ENCODE measurements around the gene KCNG4. TPM values are rescaled to one million over a fixed set of nuclear protein-coding genes. Genes with fewer than 3 reads are reported as not detected.
"Not testable (repeated sequence)": the region's sequence is repeated elsewhere in the genome, so short reads cannot be mapped to it uniquely, and the experiment has no call there.

KCNG4 gene
- total RNA-seq, 1 donor from 2014 or later: not detected

DNA sequence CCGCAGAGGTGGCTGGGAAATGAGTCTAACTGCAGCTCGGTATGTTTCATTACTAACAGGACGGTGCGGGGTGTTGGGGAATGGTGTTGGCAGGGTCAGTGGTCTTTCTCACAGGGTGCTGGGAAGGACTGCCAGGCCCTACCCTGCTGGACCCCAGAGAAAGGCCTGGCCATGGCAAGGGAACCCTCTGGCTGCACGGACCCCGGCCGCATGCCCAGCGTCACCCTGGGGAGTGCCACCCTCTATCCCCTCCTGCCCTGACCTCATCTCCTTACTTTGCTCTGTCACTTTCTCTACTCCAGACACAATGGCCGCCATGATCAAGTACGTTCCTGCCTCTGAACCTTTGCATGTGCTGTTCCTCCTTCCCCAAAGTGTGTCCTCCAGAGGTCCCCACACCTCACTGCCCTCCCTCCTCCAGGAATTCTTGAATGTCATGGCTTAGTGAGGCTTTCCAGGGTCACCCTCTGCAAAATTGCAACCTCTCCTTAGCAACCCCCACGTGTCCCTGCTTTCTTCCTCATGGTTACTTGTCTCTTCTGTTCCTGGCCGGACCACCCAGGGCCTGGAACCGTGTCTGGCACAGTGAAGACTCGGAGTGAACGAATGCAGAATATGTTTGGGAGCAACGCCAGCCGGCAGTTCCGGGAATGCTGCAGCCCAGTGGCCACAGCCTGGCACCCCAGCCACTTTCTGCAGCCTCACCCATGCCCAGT, 33.7 kb downstream of the KCNG4 start:
- no peak for DNase-seq

- not testable (repeated sequence) for DNase-seq
These were observed 34.7 kb downstream of the KCNG4 start for GRCh38 chr16:84205123-84205522.

DNA sequence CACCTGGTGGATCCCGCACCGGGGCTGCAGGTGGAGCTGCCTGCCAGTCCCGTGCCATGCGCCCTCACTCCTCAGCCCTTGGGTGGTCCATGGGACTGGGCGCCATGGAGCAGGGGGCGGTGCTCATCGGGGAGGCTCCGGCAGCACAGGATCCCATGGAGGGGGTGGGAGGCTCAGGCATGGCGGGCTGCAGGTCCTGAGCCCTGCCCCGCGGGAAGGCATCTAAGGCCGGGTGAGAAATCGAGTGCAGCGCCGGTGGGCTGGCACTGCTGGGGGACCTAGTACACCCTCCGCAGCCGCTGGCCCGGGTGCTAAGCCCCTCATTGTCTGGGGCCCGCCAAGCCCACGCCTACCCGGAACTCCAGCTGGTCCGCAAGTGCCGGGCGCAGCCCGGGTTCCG, 35.3 kb downstream of the KCNG4 start:
- not testable (repeated sequence) for DNase-seq

- DNase-seq: no peak
These were observed 40.0 kb downstream of the KCNG4 start for GRCh38 chr16:84199861-84200260.

DNA sequence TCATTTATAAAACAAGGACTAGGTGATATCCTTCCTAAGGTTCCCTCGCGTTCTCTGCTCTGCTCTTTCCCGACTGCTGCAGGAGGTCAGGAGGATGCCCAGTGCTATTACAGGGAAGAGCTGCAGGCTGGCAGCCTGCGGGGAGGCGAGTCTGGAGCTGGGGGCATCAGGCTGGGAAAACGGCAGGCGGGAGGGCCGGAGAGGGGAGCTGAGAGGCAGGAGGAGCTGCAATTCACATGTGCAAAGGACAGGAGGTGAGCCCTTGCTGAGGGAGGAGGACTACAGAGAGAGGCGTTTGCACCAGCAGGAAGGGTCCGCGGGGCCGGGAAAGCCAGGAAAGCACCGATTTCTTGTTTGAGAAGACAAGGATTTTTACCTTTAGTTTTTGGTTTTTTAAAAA, 40.7 kb downstream of the KCNG4 start:
- no peak for DNase-seq

DNA sequence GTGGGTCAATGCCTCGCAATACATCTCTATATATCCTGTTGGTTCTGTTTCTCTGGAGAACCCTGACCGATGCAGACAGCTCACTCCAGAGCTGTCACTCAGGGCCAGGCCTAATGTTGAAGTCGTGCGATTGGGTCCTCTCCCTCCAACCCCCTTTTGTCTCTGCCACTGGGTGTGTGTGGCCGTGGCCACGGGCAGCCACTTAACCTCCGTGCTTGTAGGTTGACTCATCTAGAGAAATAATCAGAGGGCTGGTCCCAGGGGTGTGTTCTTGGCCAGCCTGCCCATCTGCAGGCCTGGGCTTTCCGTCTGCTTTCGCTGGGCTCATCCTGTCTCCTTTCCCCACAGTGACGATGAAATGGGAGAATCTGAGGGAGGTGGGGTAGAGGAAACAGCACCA, 41.4 kb downstream of the KCNG4 start:
- DNase-seq: no peak

DNA sequence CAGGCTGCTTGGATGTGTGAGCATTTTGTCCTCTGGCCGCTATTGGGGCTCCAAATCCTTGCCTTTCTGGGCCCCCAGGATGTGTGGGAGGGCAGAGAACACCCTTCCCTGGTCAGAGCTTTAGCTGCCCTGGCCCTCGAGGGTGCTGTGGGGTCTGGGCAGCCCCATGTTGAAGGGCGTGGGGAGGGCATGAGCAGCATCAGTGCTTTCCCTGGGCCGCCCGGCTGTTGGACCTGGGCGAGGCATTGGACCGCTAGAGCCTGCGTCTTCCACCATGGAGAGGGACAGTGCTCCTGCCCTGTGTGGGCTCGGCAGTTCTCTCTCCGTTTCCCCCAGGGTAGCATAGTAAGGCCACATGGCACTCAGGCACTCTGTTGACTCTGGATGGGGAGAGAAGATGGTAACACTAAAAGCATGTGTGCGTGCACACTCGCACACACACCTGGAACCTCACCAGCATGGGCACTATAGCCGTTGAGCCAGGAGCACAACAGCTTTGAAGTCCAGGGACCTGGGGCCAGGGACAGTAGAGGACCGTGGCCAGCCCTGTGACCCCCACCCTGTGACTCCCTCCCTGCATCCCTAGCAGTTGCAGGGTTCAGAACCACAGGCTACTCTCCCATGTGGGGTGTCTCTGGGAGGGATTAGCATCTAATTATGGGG, 42.2 kb downstream of the KCNG4 start:
- DNase-seq: no peak

GRCh38 chr16:84196727-84197394, 43.0 kb downstream of the KCNG4 start:
- peak; percentile 59 for DNase-seq

DNA sequence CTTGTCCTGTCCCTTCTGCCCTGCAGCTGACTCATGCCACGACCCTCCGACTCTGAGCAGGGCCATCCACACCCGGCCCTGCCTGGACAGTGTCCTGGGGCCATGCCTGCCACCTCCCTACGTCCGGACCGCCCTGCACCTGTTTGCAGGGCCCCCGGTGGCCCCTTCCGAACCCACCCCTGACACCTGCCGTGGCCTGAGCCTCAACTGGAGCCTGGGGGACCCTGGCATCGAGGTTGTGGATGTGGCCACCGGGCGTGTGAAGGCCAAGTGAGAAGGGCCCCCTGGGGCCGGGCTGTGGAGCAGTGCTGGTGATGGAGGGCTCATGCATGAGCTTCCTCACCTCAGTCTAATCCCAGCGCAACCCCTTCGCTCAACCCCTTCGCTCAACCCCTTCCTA, 43.7 kb downstream of the KCNG4 start:
- DNase-seq: no peak

DNA sequence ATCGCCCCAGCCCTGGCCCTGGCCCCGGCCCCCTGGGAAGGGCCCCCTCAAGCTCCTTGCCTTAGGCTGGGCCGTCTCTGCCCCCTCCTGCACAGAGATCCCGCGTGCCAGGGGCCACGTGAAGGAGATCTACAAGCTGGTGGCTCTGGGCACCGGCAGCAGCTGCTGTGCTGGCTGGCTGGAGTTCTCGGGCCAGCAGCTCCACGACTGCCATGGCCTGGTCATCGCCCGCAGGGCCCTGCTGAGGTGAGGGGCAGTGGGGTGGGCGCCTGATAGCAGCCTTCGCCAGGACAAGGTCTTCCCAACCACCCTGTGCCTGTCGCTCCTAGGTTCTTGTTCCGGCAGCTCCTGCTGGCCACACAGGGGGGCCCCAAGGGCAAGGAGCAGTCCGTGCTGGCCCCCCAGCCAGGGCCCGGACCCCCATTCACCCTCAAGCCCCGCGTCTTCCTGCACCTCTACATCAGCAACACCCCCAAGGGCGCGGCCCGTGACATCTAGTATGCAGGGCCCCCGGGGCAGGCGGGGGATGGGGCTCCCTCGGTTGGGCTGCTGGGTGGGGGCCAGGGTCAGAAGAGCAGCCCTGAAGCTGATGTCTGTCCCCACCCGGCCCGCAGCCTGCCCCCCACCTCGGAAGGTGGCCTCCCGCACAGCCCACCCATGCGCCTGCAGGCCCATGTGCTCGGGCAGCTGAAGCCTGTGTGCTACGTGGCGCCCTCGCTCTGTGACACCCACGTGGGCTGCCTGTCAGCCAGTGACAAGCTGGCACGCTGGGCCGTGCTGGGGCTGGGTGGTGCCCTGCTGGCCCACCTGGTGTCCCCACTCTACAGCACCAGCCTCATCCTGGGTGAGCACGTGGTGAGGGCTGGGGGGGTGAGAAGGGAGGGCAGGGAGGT, 44.4 kb downstream of the KCNG4 start:
- DNase-seq: no peak

- DNase-seq: no peak
These were observed 45.2 kb downstream of the KCNG4 start for GRCh38 chr16:84194470-84195200.

- no peak for DNase-seq
These were observed 45.8 kb downstream of the KCNG4 start for GRCh38 chr16:84194018-84194417.

DNA sequence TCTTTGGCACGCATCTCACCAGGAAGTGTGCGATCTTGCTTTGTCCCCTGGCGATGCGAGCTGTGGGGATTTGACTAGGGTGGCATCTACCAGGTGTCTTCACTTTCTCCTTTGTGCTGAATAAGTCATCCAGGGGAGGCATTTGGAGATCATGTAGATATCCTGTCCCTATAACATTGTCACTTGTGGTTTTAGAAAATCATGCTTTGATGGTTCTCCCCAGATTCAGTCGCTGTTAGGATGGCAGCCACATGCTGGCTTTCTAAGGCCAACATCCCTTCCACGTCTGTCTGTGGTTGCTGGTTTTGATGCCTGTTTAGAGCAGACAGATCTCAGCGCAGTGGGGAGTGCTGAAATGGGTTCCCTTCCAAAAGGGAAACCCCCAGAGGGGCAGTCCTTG, 46.3 kb downstream of the KCNG4 start:
- no peak for DNase-seq

DNA sequence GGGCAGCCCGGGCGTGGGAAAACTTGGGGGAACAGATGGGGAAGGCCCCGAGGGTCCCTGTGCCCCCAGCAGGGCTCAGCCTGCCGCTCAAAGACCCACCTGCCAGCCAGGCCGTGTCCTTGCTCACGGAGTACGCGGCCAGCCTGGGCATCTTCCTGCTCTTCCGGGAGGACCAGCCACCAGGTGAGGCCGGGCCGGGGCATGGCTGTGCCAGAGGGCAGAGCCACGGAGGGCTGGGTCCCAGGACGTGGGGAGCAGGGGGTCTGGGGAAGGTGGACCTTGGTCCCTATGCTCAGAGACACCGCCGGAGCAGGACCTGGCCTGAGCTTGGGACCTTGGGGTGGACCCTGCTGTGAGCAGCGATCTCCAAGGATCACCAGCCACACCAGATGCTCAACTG, 48.3 kb downstream of the KCNG4 start:
- no peak for DNase-seq

- no peak for DNase-seq
These were observed 49.0 kb downstream of the KCNG4 start, which contains the start of gene ADAD2 for GRCh38 chr16:84190731-84191388. TSS of gene ADAD2 (plus strand) at chr16:84191157. CDS start at chr16:84191231, 74 bp downstream.

DNA sequence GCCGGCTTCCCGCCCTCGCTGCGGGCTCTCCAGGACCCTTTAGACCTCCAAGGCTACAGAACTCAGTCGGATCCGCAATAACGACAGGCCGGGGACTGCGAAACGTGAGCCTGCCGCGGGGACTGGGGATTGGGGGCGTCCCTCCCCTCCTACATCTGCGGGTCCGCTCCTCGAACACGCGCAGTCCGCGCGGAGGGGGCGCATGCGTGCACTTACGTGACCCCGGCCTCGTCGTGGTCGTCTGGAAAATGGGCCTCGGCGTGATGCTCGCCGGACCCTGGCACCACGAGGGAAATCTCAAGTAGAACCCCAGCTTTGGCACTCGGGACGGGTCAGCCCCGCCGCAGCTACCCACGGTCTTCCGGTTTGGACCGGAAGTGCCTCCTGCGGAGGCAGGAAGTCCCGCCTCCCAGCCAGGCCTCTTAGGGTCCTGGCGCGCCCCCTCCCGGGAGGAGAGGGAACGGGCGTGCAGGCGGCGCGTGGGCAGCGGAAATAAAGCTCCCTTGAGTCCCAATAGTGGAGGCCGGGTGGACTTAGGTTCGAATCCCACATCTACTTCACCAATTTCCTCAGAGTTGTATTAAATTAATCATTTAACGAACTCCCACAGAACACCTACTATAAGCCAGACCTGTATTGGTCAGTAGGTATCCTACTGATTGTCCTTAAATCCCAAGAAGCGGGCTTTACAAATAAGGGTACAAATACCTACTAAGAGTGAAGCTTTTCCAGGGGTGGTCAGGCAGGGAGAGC, 53.0 kb downstream of the KCNG4 start, which contains the start of gene TAF1C:
Gene TAF1C, minus strand, starts transcription at position 373 of the 753 bp plus-strand sequence. CDS start 2,069 bp downstream, outside the sequence.
- DNase-seq: peak; percentile 98

DNA sequence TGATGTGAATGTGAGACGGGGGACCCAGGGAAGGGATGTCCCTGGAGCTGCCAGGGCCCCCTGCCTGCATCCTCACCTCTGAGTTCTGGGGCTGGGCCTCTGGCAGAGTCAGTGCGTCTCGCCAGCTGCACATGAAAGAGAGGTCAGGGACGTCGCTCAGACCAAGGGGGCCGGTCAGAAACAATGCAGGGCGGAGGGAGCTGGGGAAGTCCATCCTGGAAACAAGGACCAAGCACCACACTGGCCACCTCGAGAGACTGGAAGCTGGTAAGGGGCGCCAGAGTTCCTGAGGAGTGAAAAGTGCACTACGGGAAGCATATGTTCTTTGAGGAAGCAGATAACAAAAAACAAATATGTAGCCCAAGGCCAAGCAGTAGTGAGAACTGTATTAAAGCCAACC, 55.0 kb downstream of the KCNG4 start:
- no peak for DNase-seq

DNA sequence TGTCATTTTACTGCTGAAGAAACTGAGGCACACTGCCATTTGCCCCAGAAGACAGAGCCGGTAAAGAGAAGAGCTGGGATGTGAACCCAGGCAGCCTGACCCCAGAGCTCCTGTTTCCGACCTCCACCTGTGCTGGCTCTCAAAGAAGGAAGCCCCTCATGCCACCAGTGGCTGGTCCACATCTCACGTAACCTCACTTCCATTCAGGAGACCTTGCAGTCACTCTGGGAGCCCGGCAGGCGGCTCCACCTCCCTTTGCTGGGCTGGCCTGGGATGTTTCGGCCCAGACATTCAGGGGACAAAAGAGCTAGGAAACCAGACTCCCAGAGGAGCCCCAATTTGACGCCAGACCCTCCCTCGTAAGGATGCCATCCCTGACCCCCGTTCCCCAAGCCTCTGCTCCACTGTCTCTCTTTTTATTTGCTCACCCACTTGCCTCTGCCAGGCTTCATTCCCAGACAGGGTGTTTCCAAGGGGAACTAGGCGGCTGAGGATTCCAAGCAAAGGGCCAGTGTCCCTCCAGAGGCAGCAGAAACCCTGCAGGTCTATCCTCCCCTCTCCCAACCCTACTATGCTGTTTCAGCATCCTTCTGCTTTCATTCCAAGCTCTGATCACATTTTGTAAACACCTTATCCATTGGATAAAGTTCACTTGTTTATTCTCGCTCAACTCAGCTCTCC, 55.8 kb downstream of the KCNG4 start:
- no peak for DNase-seq

GRCh38 chr16:84183572-84183875, 56.3 kb downstream of the KCNG4 start:
- DNase-seq: no peak

All from tongue (tissue), 2 donors.